ENCODE results near the gene SLC4A2.
A peak's percentile ranks its signal among the peaks of the same experiment; 100 is the strongest.

Gene SLC4A2

GRCh38 chr7:151078233-151079040 is 19.0 kb downstream of the SLC4A2 start:
- Mint-ChIP-seq H3K4me3 (peak overlapping the region; percentile 41 to 92), H3K27me3 (no peaks in the 10 kb centered on the region), H3K9me3 (no peaks in the 10 kb centered on the region), H3K27ac (peak overlapping the region; percentile 22 to 29), H3K4me1 (peaks cover 59% of the 10 kb centered on the region)
- ATAC-seq (no peak), DNase-seq (no peak)

- ATAC-seq = no peak
These were observed 20.0 kb downstream of the SLC4A2 start for GRCh38 chr7:151079199-151079910.

GRCh38 chr7:151080067-151080521 is 20.7 kb downstream of the SLC4A2 start:
- peaks cover 8% of the 10 kb centered on the region for H3K27me3 Mint-ChIP-seq
- ATAC-seq (peak; percentile 3), DNase-seq (no peak)
- H3K27ac Mint-ChIP-seq = peak overlapping the region; percentile 95 to 97
- no peaks in the 10 kb centered on the region for H3K9me3 Mint-ChIP-seq
- peak overlapping the region; percentile 85 to 92 for H3K4me3 Mint-ChIP-seq
- H3K4me1 Mint-ChIP-seq = peaks cover 60% of the 10 kb centered on the region

More at GRCh38 chr7:151079199-151079910, 20.0 kb downstream of the SLC4A2 start:
- no peaks in the 10 kb centered on the region for H3K9me3 Mint-ChIP-seq
- DNase-seq = no peak
- peaks cover under 1% of the 10 kb centered on the region for H3K27me3 Mint-ChIP-seq
- H3K27ac Mint-ChIP-seq = peak overlapping the region; percentile 22 to 67
- peak overlapping the region; percentile 85 to 92 for H3K4me3 Mint-ChIP-seq
- peaks cover 62% of the 10 kb centered on the region for H3K4me1 Mint-ChIP-seq

GRCh38 chr7:151080522-151081169 is 21.3 kb downstream of the SLC4A2 start, which contains the start of gene FASTK:
FASTK (minus strand) TSS chr7:151080809; CDS start chr7:151080766, 43 bp downstream.
- peaks cover 13% of the 10 kb centered on the region for H3K27me3 Mint-ChIP-seq
- peak; percentile 85 for ATAC-seq
- H3K4me1 Mint-ChIP-seq = peaks cover 65% of the 10 kb centered on the region

GRCh38 chr7:151081170-151082101 is 22.0 kb downstream of the SLC4A2 start:
- Mint-ChIP-seq H3K4me1 (peaks cover 64% of the 10 kb centered on the region), H3K9me3 (no peaks in the 10 kb centered on the region), H3K27me3 (peaks cover 18% of the 10 kb centered on the region), H3K4me3 (peak overlapping the region; percentile 96 to 99), H3K27ac (peak overlapping the region; percentile 31 to 69)
- DNase-seq = no peak
- no peak for ATAC-seq

More at GRCh38 chr7:151080522-151081169, 21.3 kb downstream of the SLC4A2 start, which contains the start of gene FASTK:
- no peaks in the 10 kb centered on the region for H3K9me3 Mint-ChIP-seq
- H3K27ac Mint-ChIP-seq = peak within 1 kb of the TSS; percentile 95 to 97
- peak within 1 kb of the TSS; percentile 96 to 99 for H3K4me3 Mint-ChIP-seq
- peak; percentile 86 to 89 for DNase-seq

GRCh38 chr7:151082141-151083070 is 23.0 kb downstream of the SLC4A2 start:
- H3K4me1 Mint-ChIP-seq = peaks cover 64% of the 10 kb centered on the region
- H3K9me3 Mint-ChIP-seq = no peaks in the 10 kb centered on the region
- H3K4me3 Mint-ChIP-seq = peak overlapping the region; percentile 96 to 99
- H3K27ac Mint-ChIP-seq = peak overlapping the region; percentile 69 to 97
- DNase-seq (no peak), ATAC-seq (no peak)
- H3K27me3 Mint-ChIP-seq = peaks cover 18% of the 10 kb centered on the region

GRCh38 chr7:151083071-151083823 is 23.9 kb downstream of the SLC4A2 start, which contains the start of gene TMUB1:
TMUB1 (minus strand) TSS chr7:151083493; CDS start chr7:151082563, 930 bp downstream.
- H3K27ac Mint-ChIP-seq = peak within 1 kb of the TSS; percentile 3 to 97
- ATAC-seq (peak; percentile 66), DNase-seq (peak; percentile 77 to 82)
- no peaks in the 10 kb centered on the region for H3K9me3 Mint-ChIP-seq
- peaks cover 18% of the 10 kb centered on the region for H3K27me3 Mint-ChIP-seq
- peak within 1 kb of the TSS; percentile 96 to 99 for H3K4me3 Mint-ChIP-seq
- peaks cover 65% of the 10 kb centered on the region for H3K4me1 Mint-ChIP-seq

- Mint-ChIP-seq H3K4me1 (peaks cover 65% of the 10 kb centered on the region), H3K9me3 (no peaks in the 10 kb centered on the region), H3K27ac (no peak overlapping the region), H3K27me3 (peaks cover 20% of the 10 kb centered on the region), H3K4me3 (peak overlapping the region; percentile 96 to 99)
- ATAC-seq (no peak), DNase-seq (no peak)
These were observed 24.4 kb downstream of the SLC4A2 start for GRCh38 chr7:151083824-151084160.

- Mint-ChIP-seq H3K27me3 (peaks cover 34% of the 10 kb centered on the region), H3K27ac (peak overlapping the region in 1 of 2 donors; percentile 8), H3K4me3 (peak overlapping the region; percentile 84 to 91), H3K9me3 (no peaks in the 10 kb centered on the region), H3K4me1 (peaks cover 63% of the 10 kb centered on the region)
- DNase-seq (no peak), ATAC-seq (no peak)
These were observed 25.9 kb downstream of the SLC4A2 start for GRCh38 chr7:151085329-151085690.

GRCh38 chr7:151085691-151086620 is 26.6 kb downstream of the SLC4A2 start, which contains the start of gene AGAP3:
AGAP3 (plus strand) TSS chr7:151086475; CDS start chr7:151086742, 267 bp downstream.
- DNase-seq = peak; percentile 26 to 41
- ATAC-seq = peak; percentile 21

GRCh38 chr7:151086802-151087244 is 27.4 kb downstream of the SLC4A2 start:
- DNase-seq (peak in 1 of 2 donors; percentile 35), ATAC-seq (peak; percentile 22)
- no peaks in the 10 kb centered on the region for H3K9me3 Mint-ChIP-seq
- H3K4me3 Mint-ChIP-seq = peak overlapping the region; percentile 63 to 90
- peaks cover 58% of the 10 kb centered on the region for H3K4me1 Mint-ChIP-seq
- peak overlapping the region; percentile 48 to 83 for H3K27ac Mint-ChIP-seq
- peaks cover 34% of the 10 kb centered on the region for H3K27me3 Mint-ChIP-seq

More at GRCh38 chr7:151085691-151086620, 26.6 kb downstream of the SLC4A2 start, which contains the start of gene AGAP3:
- H3K4me1 Mint-ChIP-seq = peaks cover 63% of the 10 kb centered on the region
- H3K27ac Mint-ChIP-seq = peak within 1 kb of the TSS; percentile 63 to 83
- H3K4me3 Mint-ChIP-seq = peak within 1 kb of the TSS; percentile 90 to 91
- H3K27me3 Mint-ChIP-seq = peaks cover 34% of the 10 kb centered on the region
- H3K9me3 Mint-ChIP-seq = no peaks in the 10 kb centered on the region

All from stimulated activated naive CD8-positive, alpha-beta T cell treated with anti-CD3 and anti-CD28 coated beads, Interleukin-15, amount 100 ng/mL, for 72 hours (primary cell).